GM18505 (cell line): ENCODE data around the gene ALLC.

Experiments
- ATAC-seq: cut with Tn5 transposase; IDR thresholded peaks from one replicate; pipeline ENCODE4 v1.9.1; 2021; ENCODE audit not compliant: unreplicated experiment
- POLR2A ChIP-seq: IDR thresholded peaks from 4 replicates; pipeline ENCODE4 v1.6.1; 2011; ENCODE audit warnings: borderline replicate concordance; ENCODE audit not compliant: insufficient read depth, insufficient read length; ENCODE audit errors: extremely low read depth

ALLC gene

DNA sequence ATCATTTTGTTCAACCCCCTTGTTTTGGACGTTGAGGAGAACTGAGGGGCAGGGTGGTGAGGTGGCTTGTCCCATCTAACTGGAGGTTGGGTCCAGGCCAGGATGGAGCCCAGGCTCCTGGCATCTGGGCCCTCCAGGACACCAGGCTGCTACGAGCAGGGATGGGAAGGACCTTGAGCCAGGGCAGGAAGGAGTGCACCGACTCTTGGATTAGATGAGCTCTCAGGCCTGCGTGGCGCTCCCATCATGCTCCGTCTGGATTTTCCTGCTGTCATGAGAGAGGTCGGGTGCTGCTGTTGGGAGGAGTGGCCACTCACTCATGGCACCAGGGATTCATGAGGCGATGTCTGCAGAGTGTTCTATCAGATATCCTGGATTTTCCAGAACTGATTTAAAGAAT, 18.3 kb upstream of the ALLC start:
- no peak for ATAC-seq
- no peak for TF ChIP-seq POLR2A

DNA sequence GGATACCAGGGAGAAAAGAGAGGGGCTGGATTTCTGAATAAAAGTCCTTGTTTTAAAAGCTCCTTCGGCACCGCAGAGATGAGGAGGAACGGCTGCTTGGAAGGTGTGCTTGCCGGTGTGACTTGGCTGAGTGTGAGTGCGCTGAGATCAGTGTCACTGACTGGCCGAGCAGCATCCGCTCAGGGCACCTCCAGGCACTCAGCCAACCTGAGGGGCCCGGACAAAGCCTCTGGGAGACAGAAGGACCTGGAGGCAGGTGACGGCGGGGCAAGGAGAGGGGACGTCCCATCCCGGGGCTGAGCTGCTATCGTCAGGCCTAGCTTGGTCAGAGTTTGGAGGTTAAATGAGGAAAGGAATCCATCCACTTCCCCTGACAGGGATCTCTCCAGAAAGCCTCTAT, 16.8 kb upstream of the ALLC start:
- no peak for ATAC-seq
- TF ChIP-seq POLR2A, result no peak

DNA sequence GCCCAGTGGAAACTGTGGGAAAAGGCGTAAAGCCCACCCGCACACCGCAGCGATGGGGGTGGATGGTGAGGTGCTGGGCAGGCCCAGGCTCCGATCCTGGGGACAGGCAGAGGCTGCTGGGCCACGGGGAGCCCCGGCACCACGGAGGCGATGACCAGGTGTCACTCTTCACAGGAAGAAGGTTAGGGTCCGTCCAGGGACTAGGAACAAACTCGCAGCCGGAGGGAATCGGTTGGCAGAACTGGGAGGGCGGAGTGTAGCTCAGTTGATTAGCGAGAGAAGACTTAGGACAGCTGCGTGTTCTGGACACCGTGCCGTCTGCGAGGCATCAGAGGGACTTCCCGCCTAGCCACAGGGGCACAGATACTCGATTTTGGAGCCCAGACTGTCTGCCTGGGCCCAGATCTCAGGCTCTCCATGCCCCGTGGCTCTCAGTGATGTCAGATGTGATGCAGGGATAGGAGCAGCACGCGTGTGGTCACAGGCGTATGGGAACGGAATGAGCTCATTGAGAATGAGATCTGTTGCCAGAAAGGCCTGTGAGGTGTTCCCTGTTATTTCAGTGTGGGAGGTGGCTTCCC, 16.1 kb upstream of the ALLC start:
- TF ChIP-seq POLR2A, result no peak
- no peak for ATAC-seq

DNA sequence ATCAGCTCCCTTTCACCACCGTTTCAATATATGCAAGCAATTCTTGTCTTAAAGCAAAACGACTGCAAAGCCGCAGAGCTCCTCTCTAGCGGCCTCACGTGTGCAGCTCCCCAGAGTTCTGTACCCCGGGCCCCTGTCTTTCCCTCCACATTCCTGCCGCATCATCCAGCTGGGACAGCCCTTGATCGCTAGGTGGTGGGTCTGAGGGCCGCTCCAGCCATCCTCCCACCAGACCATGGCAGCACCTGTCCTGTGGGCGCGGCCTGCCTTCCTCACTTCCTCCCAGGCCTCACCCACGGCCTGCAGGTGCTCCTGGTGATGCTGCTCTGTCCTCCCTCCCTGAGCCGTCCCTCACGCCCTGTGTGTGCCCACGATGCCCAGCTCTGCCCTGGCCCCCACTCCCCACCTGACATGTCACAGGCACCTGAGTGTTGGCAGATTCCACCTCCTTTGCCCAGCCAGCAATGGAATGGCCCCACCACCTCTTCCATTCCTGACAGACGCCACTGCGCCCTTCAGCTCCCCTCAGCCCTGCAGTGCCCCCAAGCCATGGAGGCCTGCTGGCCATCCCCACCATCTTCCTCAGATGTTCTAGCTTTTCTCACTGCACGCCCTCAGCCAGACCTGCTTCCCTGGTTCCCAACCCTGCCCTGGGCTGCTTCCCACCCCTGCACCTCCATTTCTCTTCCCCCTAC, 15.3 kb upstream of the ALLC start:
- no peak for TF ChIP-seq POLR2A
- no peak for ATAC-seq

DNA sequence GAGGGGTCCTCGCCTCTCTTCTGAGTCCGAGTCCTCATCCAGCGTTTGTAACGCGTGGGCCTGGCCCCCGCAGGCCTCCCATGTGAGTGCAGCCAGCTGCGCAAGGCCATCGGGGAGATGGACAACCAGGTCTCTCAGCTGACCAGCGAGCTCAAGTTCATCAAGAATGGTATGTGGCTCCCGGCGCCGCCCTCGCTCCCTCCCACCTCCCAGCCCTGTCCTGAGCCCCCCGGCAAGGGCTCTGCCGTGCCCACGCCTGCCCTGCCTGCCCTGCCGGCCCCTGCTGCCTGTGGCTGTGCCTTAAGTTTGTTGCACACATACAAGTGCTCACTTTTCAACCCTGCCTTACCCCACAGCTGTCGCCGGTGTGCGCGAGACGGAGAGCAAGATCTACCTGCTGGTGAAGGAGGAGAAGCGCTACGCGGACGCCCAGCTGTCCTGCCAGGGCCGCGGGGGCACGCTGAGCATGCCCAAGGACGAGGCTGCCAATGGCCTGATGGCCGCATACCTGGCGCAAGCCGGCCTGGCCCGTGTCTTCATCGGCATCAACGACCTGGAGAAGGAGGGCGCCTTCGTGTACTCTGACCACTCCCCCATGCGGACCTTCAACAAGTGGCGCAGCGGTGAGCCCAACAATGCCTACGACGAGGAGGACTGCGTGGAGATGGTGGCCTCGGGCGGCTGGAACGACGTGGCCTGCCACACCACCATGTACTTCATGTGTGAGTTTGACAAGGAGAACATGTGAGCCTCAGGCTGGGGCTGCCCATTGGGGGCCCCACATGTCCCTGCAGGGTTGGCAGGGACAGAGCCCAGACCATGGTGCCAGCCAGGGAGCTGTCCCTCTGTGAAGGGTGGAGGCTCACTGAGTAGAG, 14.4 kb upstream of the ALLC start:
- TF ChIP-seq POLR2A, result no peak

DNA sequence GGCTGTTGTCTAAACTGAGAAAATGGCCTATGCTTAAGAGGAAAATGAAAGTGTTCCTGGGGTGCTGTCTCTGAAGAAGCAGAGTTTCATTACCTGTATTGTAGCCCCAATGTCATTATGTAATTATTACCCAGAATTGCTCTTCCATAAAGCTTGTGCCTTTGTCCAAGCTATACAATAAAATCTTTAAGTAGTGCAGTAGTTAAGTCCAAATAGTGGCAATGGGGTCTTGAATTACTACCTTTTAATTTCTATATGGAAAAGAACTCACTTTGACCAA, 13.8 kb upstream of the ALLC start:
- peak; percentile 71 for ATAC-seq
- TF ChIP-seq POLR2A, result no peak

More for the DNA sequence above, 14.4 kb upstream of the ALLC start:
- ATAC-seq, result no peak

DNA sequence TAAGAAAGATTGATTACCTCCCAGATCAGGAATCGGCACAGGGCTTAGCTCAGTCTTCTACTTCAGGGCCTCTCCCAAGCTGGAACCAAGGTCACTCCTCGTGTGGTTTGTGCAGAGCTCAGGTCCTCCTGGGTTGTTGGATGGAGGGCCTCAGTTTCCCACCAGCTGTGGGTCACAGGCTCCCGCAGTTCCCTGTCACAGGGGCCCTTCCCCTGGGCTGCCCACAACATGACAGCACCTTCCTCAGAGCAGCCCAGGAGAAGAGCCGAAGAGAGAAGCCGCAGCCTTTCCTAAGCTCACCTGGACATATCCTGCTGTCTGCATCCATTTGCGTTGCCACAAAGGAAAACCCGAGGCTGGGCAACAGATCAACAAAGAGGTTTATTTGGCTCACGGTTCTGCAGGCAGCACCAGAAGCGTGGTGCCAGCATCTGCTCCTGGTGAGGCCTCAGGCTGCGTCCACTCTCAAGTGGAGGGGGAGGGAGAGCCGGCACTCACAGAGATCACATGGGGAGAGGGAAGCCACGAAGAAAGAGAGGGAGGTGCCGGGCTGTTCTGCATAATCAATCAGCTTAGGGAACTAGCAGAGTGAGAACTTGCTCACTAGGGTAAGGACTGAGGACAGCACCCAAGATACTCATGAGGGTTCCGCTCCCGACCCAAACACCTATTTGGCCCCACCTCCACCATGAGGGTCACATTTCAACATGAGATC, 13.0 kb upstream of the ALLC start:
- no peak for ATAC-seq
- no peak for TF ChIP-seq POLR2A

DNA sequence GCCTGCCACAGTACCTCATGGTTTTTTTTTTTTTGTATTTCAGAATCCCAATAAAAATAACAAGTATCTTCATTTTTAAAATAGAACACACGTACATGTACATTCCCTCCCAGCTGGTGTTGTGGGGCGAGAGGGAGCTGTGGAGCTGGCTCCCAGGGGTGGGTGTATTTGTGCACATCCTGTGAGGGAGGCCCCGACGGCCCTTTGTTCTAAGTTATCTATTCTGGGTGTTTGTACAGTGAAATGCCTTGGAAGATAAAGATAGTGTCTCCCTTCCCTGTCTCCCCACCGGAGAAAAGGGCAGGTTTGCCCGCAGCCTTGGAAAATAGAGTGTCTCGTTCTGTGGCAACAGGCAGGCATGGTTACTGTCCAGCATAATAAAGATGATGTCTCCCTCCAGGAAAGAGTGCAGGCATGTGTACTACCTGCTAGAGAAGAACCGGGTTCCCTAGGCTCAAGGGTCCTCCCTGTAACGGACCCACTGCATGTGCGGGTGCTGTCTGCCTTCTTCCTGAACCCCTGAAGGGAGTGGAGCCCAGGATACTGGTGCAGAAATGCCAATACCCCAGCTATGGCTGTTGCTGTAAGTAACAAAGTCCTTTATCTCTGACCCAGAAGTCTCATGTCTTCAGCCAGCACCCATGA, 12.1 kb upstream of the ALLC start:
- TF ChIP-seq POLR2A, result no peak
- no peak for ATAC-seq

DNA sequence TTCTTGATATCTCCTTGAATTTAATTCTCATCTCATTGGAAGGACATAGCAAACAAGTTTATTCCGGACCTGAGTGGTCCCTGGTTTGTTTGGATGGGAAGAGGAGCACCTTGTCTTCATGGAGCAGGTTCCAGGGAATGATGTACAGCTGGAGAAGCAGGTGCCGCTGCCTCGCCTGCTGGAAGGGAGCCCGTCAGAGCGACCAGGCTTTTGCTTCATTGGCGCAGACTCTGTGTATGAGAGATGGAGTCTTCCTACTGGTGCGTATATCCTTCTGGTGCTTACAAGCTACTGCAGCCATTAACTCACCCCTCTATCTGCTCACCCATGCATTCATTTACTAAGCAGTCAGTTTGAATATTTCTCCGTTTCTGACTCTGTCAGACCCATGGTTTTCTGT, 11.6 kb upstream of the ALLC start:
- no peak for ATAC-seq

DNA sequence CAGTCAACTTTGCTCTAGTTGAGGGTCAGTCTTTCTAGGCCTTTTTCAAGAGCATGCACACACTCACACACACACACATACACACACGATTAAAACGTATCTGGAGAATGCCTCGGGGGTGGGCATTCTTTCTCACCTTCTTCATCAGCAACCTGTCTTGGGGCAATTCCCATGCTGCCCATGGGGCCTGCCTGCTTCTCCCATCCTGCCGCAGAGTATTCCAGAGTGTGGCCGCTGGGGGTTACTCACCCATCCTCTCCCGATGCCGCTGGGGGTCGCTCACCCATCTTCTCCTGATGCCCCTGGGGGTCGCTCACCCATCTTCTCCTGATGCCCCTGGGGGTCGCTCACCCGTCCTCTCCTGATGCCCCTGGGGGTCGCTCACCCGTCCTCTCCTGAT, 10.8 kb upstream of the ALLC start:
- no peak for ATAC-seq

More for the DNA sequence above, 11.6 kb upstream of the ALLC start:
- no peak for TF ChIP-seq POLR2A

DNA sequence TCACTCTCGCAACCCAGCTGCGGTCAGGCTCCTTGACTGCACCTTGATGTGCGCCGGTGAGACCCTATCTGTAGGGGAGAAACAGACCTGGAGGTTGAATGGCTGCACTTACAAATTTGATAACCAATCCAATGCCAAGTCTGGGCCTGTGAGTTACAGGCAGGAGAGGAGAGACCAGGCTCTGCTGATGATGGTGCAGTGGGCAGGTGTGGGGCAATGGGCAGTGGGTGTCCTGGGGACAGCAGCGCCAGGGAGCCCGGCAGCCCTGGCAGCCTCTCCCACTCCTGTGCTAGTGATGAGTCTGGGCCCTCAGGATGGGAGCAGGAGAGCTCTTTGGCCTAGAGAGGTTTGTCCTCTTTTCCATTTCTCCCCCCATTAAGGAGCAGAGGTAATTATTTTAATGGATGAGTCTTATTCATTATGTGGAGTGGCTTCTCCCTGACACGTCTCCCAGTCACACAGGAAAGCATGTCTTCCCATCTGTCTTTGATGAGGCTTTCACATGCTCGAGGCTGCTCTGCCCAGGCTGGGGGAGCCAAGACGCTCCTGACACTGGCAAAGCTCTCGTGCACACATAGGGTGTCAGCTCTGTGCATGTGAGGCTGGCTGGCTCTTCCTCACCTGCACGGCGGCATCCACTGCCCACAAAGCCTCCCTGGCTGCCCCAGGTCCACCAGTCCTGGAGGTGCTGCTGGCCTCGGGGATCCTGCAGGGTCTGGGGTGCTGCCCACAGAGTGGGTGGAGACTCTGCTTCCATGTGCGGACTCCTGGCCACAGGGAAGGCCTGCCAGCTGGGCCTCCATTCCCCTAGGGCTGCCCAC, 10.0 kb upstream of the ALLC start:
- TF ChIP-seq POLR2A, result no peak
- ATAC-seq, result no peak

More for the DNA sequence above, 10.8 kb upstream of the ALLC start:
- TF ChIP-seq POLR2A, result no peak

DNA sequence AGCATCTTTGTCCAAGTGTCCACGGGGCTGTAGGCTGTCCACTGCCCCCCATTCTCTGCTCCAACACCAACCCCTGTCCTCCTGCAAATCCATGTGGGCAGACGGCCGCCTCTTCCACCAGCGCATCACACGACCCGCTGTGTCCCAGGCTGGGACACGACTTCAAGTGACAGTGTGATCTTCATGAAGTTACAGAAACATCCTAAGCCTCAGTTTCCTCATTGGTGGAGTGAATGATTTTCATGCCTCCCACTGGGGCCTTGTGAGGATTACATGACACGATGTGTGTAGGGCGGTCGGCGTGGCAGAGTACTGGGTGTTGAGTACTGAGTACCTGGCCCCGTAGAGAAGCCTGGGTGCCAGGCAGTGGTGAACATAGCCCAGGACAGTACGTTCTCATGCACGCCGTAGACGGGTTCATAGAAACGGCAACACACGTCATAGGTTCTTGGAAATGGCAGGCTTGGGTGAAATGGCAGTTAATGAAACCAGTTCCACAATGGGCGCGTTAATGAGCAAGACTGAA, 9.3 kb upstream of the ALLC start:
- ATAC-seq, result no peak

More for the DNA sequence above, 9.3 kb upstream of the ALLC start:
- no peak for TF ChIP-seq POLR2A
